Bronchial epithelial cell (primary cell): Measurements from ENCODE around the gene GPR42. TPM values are rescaled to one million over a fixed set of nuclear protein-coding genes. Genes with fewer than 3 reads are reported as not detected.

Experiments used
- DNase-seq: peaks from one replicate; pipeline ENCODE4 v3.0.0-alpha.2; 2010; ENCODE audit warnings: low read depth
- FAIRE-seq: peaks from 2 replicates; lab custom pipeline; 2011; peaks lifted over from hg19 to GRCh38; lab: Jason Lieb, UNC
- H3K27me3 ChIP-seq: 2 replicates; pipeline ENCODE4 v1.5.1; 2011; ENCODE audit warnings: low read length; ENCODE audit not compliant: control insufficient read depth, insufficient read depth
- H3K36me3 ChIP-seq: 2 replicates; pipeline ENCODE4 v1.5.1; 2011; ENCODE audit warnings: low read length; ENCODE audit not compliant: control insufficient read depth, insufficient read depth
- H3K4me3 ChIP-seq: 2 replicates; pipeline ENCODE4 v1.5.1; 2011; ENCODE audit warnings: mild to moderate bottlenecking, low read depth, low read length, control low read depth
- CTCF ChIP-seq: IDR thresholded peaks from 2 replicates; pipeline ENCODE4 v1.5.1; 2011; ENCODE audit warnings: mild to moderate bottlenecking, moderate library complexity, low read length, control low read depth, inconsistent platforms; ENCODE audit not compliant: insufficient read depth, severe bottlenecking
- total RNA-seq: library from RNA; depleted of rRNA; stranded (reverse); fragments of >200 nt; gene quantifications from 2 replicates; pipeline ENCODE4 v1.2.1, GENCODE V29; 2014

GPR42 gene
- total RNA-seq, 1 donor from 2014 or later: not detected

- Histone ChIP-seq H3K36me3 (no peaks in the 10 kb centered on the region), H3K27me3 (no peaks in the 10 kb centered on the region), H3K4me3 (no peak overlapping the region)
- no peak for FAIRE-seq
- no peak for DNase-seq
- no peak for TF ChIP-seq CTCF
Measured at GRCh38 chr19:35416331-35416730, 45.5 kb downstream of the GPR42 start.

- H3K27me3 ChIP-seq: no peaks in the 10 kb centered on the region
- DNase-seq: no peak
- FAIRE-seq: no peak
- no peak overlapping the region for H3K4me3 ChIP-seq
- no peak for TF ChIP-seq CTCF
- H3K36me3 ChIP-seq: no peaks in the 10 kb centered on the region
Measured at GRCh38 chr19:35417278-35417677, 46.4 kb downstream of the GPR42 start.

GRCh38 chr19:35417713-35418534 lies 47.1 kb downstream of the GPR42 start:
- Histone ChIP-seq H3K36me3 (no peaks in the 10 kb centered on the region), H3K27me3 (no peaks in the 10 kb centered on the region), H3K4me3 (no peak overlapping the region)
- no peak for TF ChIP-seq CTCF
- FAIRE-seq (no peak), DNase-seq (no peak)

GRCh38 chr19:35419046-35419445 lies 48.2 kb downstream of the GPR42 start:
- Histone ChIP-seq H3K36me3 (no peaks in the 10 kb centered on the region), H3K4me3 (no peak overlapping the region), H3K27me3 (no peaks in the 10 kb centered on the region)
- no peak for DNase-seq
- no peak for FAIRE-seq
- no peak for TF ChIP-seq CTCF

DNA sequence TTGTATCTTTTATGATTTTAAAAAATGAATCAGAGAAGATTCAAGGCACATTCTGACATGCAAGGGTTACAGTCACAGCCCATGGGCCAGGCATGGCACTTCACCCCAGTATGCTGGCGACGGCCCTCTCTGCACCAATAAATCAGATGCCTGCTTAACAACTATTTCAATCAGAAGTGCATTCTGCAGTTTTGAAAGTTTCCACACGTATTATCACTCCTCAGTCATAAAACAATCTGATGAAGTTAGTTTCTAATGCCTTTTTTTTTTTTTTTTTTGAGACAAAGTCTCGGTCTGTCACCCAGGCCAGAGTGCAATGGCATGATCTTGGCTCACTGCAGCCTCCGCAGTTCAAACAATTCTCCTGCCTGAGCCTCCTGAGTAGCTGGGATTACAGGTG lies 48.9 kb downstream of the GPR42 start:
- DNase-seq: no peak
- FAIRE-seq: no peak
- TF ChIP-seq CTCF: no peak
- Histone ChIP-seq H3K27me3 (no peaks in the 10 kb centered on the region), H3K4me3 (no peak overlapping the region), H3K36me3 (no peaks in the 10 kb centered on the region)

DNA sequence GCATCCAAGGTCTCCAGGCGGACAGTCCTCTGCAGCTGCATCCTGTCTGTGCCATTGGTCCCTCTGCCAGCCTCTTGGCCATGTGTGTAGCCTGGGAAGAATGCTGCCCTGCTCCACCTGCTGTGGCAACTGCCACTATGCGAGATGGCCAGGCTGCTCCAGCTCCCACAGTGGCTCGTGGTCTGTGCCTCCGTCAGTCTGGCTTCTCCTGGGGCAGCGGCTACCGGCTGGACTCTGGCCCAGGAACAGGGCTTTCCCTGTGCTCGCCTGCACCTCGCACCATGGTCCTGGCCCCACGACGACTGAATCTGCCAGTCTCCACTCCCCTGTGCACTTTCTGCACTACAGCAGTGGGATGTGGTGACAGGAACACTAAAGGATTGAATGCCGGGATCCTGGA lies 50.5 kb downstream of the GPR42 start:
- TF ChIP-seq CTCF: no peak
- DNase-seq (no peak), FAIRE-seq (no peak)
- H3K4me3 ChIP-seq: no peak overlapping the region
- no peaks in the 10 kb centered on the region for H3K36me3 ChIP-seq
- H3K27me3 ChIP-seq: no peaks in the 10 kb centered on the region
